Stimulated activated CD4-positive, alpha-beta T cell treated with anti-CD3 and anti-CD28 coated beads, Interleukin-15, amount 100 ng/mL, for 1 hour (primary cell): ENCODE data around the gene CROCC.
"Not testable (repeated sequence)": the region's sequence is repeated elsewhere in the genome, so short reads cannot be mapped to it uniquely, and the experiment has no call there.

Source experiments
- DNase-seq, 2 donors: peaks; one replicate each; pipeline ENCODE4 v3.0.0-alpha.2; 2020; ENCODE audit warnings: low read depth in 1 of 2, low spot score in 1 of 2

Gene CROCC

DNA sequence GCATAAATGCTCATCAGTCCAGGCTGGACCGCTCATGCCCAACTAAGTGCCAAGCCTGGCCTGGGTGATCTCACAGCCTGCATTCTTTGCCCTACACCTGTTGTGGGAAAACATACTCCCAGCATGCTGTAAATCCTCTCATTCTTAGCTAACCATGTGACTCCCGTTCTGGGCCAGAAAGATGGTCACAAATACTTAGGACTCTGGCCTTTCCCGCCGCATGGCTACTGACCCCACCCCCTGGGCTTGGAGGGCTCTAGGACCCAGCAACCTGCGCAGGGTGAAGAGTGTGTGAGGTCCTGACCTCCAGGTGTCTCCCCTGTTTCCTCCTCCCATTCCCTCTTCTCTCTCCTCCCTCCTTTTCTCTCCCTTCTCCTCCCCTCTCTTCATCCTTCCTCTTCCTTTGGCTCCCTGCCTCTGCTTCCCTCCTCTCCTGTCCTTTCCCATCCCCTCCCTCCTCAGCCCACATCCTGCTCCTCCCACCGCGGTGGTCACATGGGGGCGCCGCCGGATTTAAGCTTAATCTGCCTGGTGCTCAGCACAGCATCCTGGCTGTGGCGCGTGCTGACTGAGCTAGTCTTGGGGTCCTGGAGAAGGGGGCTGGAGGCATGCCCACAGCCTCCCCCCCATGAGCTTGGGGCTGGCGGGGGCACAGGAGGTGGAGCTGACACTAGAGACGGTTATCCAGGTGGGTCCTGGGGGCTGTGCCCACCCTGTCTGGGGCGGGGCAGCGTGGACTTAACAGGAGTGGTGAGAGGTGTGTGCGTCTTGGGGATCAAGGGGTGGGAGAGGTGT lies at the start of gene CROCC:
TSS of gene CROCC (plus strand) at position 541 of the 795 bp plus-strand sequence. CDS start at position 629, 88 bp downstream.
- DNase-seq = peak in 1 of 2 donors; percentile 18

GRCh38 chr1:16872152-16873075 lies 49.3 kb upstream of the CROCC start:
- DNase-seq = peak in 1 of 2 donors; percentile 35

DNA sequence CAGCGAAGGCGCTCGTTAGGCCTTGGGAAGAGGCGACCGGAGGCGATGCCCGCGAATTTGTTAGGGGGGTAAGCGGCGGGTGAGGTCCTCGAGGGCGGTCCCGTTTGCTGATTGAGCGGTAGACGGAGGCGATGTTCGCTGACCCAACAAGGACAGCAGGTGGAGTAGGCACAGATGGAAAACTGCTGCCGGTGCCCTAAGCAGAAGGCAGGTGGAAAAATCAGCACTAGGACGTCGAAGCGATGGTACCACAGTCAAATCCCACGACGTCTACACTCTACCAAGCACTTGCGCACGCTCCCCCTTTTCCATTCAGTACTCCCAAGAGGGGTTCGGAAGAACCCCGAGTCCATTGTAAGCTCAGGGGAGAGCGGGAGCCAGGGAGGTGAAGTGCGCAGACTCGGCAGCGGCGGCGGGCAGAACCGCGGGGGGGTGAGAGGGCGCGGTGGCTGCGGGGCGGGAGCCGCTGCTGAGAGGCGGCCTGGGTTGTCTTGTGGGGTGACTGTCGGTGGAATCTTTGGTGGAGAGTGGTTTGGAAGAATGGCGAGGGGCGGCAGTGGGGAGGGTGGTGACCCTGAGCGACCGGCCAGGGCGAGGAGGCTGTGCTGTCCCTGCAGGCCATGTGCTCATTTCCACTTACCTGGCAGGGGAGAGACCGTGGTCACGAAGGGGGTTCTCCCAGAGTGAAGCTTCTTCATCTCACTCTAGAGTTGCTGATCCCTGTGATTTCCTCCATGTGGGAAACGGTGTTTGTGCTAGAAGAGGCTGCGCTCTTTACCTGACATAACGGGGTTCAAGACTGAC lies 48.5 kb upstream of the CROCC start:
- DNase-seq = peak in 1 of 2 donors; percentile 55

DNA sequence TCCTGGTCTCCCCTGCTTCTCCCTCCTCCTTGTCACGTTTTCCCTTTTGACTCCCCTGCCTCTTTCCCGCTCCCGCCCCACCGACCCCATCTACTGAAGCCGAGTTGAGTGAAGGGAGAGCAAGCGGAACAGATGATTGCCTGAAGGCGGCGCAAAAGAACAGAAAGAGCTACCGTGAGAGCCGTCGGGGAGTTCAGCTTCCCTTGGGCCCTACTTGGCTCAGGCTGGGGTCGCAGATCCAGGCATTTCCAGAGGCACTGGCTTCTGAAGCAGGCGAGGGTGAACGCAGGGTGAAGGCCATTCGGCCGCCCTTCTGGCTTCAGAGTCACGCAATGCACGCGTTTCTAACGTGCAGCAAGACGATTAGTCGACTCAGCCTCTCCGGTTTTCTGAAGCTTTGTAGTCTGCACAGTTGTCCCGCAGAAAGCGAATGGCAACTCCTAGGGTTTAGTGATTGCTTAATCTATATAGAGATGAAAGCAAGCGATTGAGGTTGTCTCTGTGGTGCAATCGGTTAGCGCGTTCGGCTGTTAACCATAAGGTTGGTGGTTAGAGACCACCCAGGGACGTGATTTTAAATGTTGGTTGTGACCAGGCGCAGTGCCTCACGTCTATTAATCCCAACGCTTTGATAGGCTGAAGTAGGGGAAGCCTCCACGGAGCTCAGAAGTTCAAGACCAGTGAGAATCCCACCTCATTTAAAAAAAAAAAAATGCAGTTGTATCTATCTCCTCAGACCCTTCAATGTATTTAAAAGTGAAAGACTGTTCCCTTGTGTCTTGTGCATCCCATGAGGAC lies 46.6 kb upstream of the CROCC start:
- not testable (repeated sequence) for DNase-seq

DNA sequence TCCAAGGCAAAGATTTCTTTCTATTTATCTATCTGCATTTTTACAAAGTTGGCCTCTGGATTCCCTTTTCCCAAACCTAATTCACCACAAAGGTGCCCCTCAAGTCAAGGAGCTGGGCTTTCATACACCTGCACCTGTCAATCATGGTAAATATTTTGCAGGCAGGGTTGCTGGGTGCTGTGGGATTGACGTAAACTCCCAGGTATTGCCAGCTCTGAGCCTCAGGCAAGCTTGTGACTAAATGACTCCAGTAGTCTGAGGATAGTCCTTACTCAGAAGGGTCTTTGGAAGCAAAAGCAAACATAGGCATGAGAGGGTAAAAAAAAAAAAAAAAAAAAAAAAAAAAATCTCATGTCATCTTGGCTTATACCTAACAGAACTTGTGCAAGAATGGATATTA lies 40.0 kb upstream of the CROCC start:
- not testable (repeated sequence) for DNase-seq

- no peak for DNase-seq
Observed at GRCh38 chr1:16882986-16883385, 38.7 kb upstream of the CROCC start.

DNA sequence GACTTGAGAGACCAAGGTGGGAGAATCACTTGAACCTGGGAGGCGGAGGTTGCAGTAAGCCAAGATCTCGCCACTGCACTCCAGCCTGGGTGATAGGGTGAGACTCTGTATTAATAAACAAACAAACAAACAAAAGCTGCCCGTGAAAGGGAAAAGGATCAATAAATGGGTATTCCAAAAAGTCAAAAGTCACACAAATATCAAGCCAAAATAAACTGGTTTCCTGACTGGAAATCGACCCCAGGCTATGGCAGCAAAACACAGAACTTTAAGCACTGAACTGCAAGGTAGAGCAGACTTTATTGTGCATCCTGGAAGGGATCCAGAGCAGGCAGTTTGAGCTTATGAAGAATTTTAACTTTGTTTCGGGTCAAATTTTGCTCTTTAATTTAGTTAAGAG lies 37.2 kb upstream of the CROCC start:
- not testable (repeated sequence) for DNase-seq

GRCh38 chr1:16886860-16887605 lies 34.7 kb upstream of the CROCC start:
- DNase-seq = no peak

GRCh38 chr1:16888860-16889816 lies 32.6 kb upstream of the CROCC start:
- DNase-seq = peak; percentile 44 to 51

- not testable (repeated sequence) for DNase-seq
Observed at GRCh38 chr1:16890539-16891021, 31.2 kb upstream of the CROCC start.

DNA sequence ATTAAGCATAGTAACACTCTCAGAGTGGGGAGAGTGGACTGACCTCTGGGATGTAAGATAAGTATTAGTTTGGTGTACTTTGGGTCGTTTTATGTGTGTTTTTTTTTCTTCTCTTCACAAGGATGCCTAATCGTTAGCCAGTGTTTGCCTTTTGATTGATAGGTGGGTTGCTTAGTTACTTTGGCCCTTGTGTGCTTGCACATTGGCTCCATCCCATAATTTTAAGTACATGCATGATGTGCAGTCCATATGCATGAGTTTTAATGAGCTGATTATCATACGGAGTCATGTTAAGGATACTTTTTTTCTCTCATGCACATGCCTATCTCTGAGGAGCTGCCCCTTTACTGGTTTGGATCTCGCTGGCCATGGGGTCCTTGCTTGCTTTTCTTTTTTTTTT lies 30.7 kb upstream of the CROCC start:
- not testable (repeated sequence) for DNase-seq

- DNase-seq = not testable (repeated sequence)
Observed at GRCh38 chr1:16892978-16893525, 28.7 kb upstream of the CROCC start.

DNA sequence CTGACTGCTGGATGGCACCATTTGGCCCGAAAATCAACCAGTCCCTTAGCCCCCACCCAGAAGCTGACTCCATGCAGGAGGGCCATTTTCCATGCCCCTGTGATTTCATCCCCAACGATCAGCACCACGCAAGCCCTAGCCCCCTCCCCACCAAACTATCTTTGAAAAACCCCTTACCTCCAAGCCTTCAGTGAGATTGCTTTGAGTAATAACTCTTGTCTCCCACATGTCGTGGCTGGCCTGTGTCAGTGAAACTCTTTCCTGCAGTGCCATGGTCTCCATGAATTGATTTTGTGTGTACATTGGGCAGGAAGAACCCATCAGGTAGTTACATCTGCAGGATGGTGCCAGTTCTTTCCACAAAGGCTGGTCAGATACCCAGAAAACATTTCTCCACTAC lies 27.9 kb upstream of the CROCC start:
- not testable (repeated sequence) for DNase-seq

- not testable (repeated sequence) for DNase-seq
Observed at GRCh38 chr1:16894338-16894737, 27.4 kb upstream of the CROCC start.

DNA sequence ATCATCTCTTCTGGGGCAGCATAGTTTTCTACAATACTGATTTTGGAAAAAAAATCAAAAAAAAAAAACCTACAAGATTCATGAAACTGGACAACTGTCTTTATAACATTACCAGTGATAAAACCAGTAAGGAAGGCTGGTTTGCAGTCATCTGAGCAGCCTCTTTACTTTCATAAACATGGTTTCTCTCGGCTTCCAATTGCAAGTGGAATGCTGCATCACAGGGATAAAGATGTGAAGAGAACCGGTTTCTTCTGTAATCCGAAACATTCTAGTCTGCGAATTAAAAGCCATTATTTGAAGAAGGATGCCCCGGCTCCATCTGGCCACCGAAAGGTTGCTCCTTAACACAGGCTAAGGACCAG lies 26.5 kb upstream of the CROCC start:
- not testable (repeated sequence) for DNase-seq

DNA sequence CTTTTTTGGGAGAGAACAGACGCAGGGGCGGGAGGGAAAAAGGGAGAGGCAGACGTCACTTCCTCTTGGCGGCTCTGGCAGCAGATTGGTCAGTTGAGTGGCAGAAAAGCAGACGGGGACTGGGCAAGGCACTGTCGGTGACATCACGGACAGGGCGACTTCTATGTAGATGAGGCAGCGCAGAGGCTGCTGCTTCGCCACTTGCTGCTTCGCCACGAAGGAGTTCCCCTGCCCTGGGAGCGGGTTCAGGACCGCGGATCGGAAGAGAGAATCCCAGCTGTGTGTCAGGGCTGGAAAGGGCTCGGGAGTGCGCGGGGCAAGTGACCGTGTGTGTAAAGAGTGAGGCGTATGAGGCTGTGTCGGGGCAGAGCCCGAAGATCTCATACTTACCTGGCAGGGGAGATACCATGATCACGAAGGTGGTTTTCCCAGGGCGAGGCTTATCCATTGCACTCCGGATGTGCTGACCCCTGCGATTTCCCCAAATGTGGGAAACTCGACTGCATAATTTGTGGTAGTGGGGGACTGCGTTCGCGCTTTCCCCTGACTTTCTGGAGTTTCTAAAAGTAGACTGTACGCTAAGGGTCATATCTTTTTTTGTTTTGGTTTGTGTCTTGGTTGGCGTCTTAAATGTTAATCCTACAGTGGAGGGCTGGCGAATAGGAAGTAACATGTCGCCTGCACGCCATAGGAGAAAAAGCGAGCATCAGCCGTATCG lies 26.0 kb upstream of the CROCC start, which contains the start of gene RNU1-2:
TSS of gene RNU1-2 (plus strand) at position 383 of the 718 bp plus-strand sequence.
- DNase-seq = peak; percentile 73 to 75
